ENCODE results near the gene UQCRQ.
"Not testable (repeated sequence)": the region's sequence is repeated elsewhere in the genome, so short reads cannot be mapped to it uniquely, and the experiment has no call there.

The UQCRQ gene

GRCh38 chr5:132840313-132840712 lies 26.1 kb upstream of the UQCRQ start:
- H3K4me3 ChIP-seq (ENCODE audit: low read length) = no peak overlapping the region
- H3K27me3 ChIP-seq (ENCODE audit: insufficient read depth, low read length) = peaks cover 27% of the 10 kb centered on the region
- H3K4me1 ChIP-seq (ENCODE audit: insufficient read depth, low read length) = peaks cover 5% of the 10 kb centered on the region
- H3K9me3 ChIP-seq (ENCODE audit: low read length) = no peaks in the 10 kb centered on the region
- H2AFZ ChIP-seq (ENCODE audit: low read depth, low read length) = no peak overlapping the region
- H3K36me3 ChIP-seq (ENCODE audit: insufficient read depth, low read length) = no peaks in the 10 kb centered on the region

- no peaks in the 10 kb centered on the region for H3K36me3 ChIP-seq (ENCODE audit: insufficient read depth, low read length)
- no peaks in the 10 kb centered on the region for H3K9me3 ChIP-seq (ENCODE audit: low read length)
- peaks cover 5% of the 10 kb centered on the region for H3K4me1 ChIP-seq (ENCODE audit: insufficient read depth, low read length)
- no peak overlapping the region for H2AFZ ChIP-seq (ENCODE audit: low read depth, low read length)
- no peak overlapping the region for H3K4me3 ChIP-seq (ENCODE audit: low read length)
- peaks cover 27% of the 10 kb centered on the region for H3K27me3 ChIP-seq (ENCODE audit: insufficient read depth, low read length)
Observed at GRCh38 chr5:132840896-132841295, 25.5 kb upstream of the UQCRQ start.

- Histone ChIP-seq H3K4me3 (ENCODE audit: low read length) (no peak overlapping the region), H2AFZ (ENCODE audit: low read depth, low read length) (no peak overlapping the region), H3K9me3 (ENCODE audit: low read length) (no peaks in the 10 kb centered on the region), H3K27me3 (ENCODE audit: insufficient read depth, low read length) (peaks cover 25% of the 10 kb centered on the region), H3K36me3 (ENCODE audit: insufficient read depth, low read length) (no peaks in the 10 kb centered on the region), H3K4me1 (ENCODE audit: insufficient read depth, low read length) (peaks cover 5% of the 10 kb centered on the region)
Observed at GRCh38 chr5:132841305-132841704, 25.1 kb upstream of the UQCRQ start.

GRCh38 chr5:132848270-132848669 lies 18.2 kb upstream of the UQCRQ start:
- Histone ChIP-seq H3K27me3 (ENCODE audit: insufficient read depth, low read length) (peaks cover 13% of the 10 kb centered on the region), H3K36me3 (ENCODE audit: insufficient read depth, low read length) (no peaks in the 10 kb centered on the region), H3K9me3 (ENCODE audit: low read length) (no peaks in the 10 kb centered on the region), H2AFZ (ENCODE audit: low read depth, low read length) (no peak overlapping the region), H3K4me3 (ENCODE audit: low read length) (no peak overlapping the region), H3K4me1 (ENCODE audit: insufficient read depth, low read length) (no peaks in the 10 kb centered on the region)

- H3K36me3 ChIP-seq (ENCODE audit: insufficient read depth, low read length) = no peaks in the 10 kb centered on the region
- no peaks in the 10 kb centered on the region for H3K4me1 ChIP-seq (ENCODE audit: insufficient read depth, low read length)
- H3K4me3 ChIP-seq (ENCODE audit: low read length) = no peak overlapping the region
- no peaks in the 10 kb centered on the region for H3K9me3 ChIP-seq (ENCODE audit: low read length)
- H2AFZ ChIP-seq (ENCODE audit: low read depth, low read length) = no peak overlapping the region
- H3K27me3 ChIP-seq (ENCODE audit: insufficient read depth, low read length) = peaks cover 13% of the 10 kb centered on the region
Observed at GRCh38 chr5:132849347-132849746, 17.1 kb upstream of the UQCRQ start.

- H3K27me3 ChIP-seq (ENCODE audit: insufficient read depth, low read length) = peaks cover 11% of the 10 kb centered on the region
- no peaks in the 10 kb centered on the region for H3K4me1 ChIP-seq (ENCODE audit: insufficient read depth, low read length)
- H3K9me3 ChIP-seq (ENCODE audit: low read length) = no peaks in the 10 kb centered on the region
- no peaks in the 10 kb centered on the region for H3K36me3 ChIP-seq (ENCODE audit: insufficient read depth, low read length)
- no peak overlapping the region for H3K4me3 ChIP-seq (ENCODE audit: low read length)
- H2AFZ ChIP-seq (ENCODE audit: low read depth, low read length) = no peak overlapping the region
Observed at GRCh38 chr5:132850066-132850465, 16.4 kb upstream of the UQCRQ start.

- Histone ChIP-seq H3K4me3 (ENCODE audit: low read length) (no peak overlapping the region), H3K4me1 (ENCODE audit: insufficient read depth, low read length) (no peaks in the 10 kb centered on the region), H3K36me3 (ENCODE audit: insufficient read depth, low read length) (no peaks in the 10 kb centered on the region), H3K27me3 (ENCODE audit: insufficient read depth, low read length) (peaks cover 11% of the 10 kb centered on the region), H2AFZ (ENCODE audit: low read depth, low read length) (no peak overlapping the region), H3K9me3 (ENCODE audit: low read length) (no peaks in the 10 kb centered on the region)
Observed at GRCh38 chr5:132853323-132853722, 13.1 kb upstream of the UQCRQ start.

- no peaks in the 10 kb centered on the region for H3K9me3 ChIP-seq (ENCODE audit: low read length)
- H3K4me3 ChIP-seq (ENCODE audit: low read length) = no peak overlapping the region
- H2AFZ ChIP-seq (ENCODE audit: low read depth, low read length) = no peak overlapping the region
- H3K36me3 ChIP-seq (ENCODE audit: insufficient read depth, low read length) = no peaks in the 10 kb centered on the region
- peaks cover 11% of the 10 kb centered on the region for H3K27me3 ChIP-seq (ENCODE audit: insufficient read depth, low read length)
- H3K4me1 ChIP-seq (ENCODE audit: insufficient read depth, low read length) = no peaks in the 10 kb centered on the region
Observed at GRCh38 chr5:132853790-132854189, 12.7 kb upstream of the UQCRQ start.

- Histone ChIP-seq H3K4me3 (ENCODE audit: low read length) (no peak overlapping the region), H3K27me3 (ENCODE audit: insufficient read depth, low read length) (peaks cover 6% of the 10 kb centered on the region), H3K4me1 (ENCODE audit: insufficient read depth, low read length) (no peaks in the 10 kb centered on the region), H3K9me3 (ENCODE audit: low read length) (no peaks in the 10 kb centered on the region), H2AFZ (ENCODE audit: low read depth, low read length) (no peak overlapping the region), H3K36me3 (ENCODE audit: insufficient read depth, low read length) (no peaks in the 10 kb centered on the region)
Observed at GRCh38 chr5:132854301-132854700, 12.1 kb upstream of the UQCRQ start.

- not testable (repeated sequence) for H2AFZ ChIP-seq (ENCODE audit: low read depth, low read length); H3K27me3 ChIP-seq (ENCODE audit: insufficient read depth, low read length); H3K4me3 ChIP-seq (ENCODE audit: low read length); H3K36me3 ChIP-seq (ENCODE audit: insufficient read depth, low read length); H3K9me3 ChIP-seq (ENCODE audit: low read length); H3K4me1 ChIP-seq (ENCODE audit: insufficient read depth, low read length)
Observed at GRCh38 chr5:132854992-132855391, 11.4 kb upstream of the UQCRQ start.

- Histone ChIP-seq H3K4me1 (ENCODE audit: insufficient read depth, low read length) (no peaks in the 10 kb centered on the region), H3K27me3 (ENCODE audit: insufficient read depth, low read length) (no peaks in the 10 kb centered on the region), H3K36me3 (ENCODE audit: insufficient read depth, low read length) (no peaks in the 10 kb centered on the region), H2AFZ (ENCODE audit: low read depth, low read length) (no peak overlapping the region), H3K9me3 (ENCODE audit: low read length) (no peaks in the 10 kb centered on the region), H3K4me3 (ENCODE audit: low read length) (no peak overlapping the region)
Observed at GRCh38 chr5:132856011-132856410, 10.4 kb upstream of the UQCRQ start.

- H2AFZ ChIP-seq (ENCODE audit: low read depth, low read length) = no peak overlapping the region
- H3K4me3 ChIP-seq (ENCODE audit: low read length) = no peak overlapping the region
- H3K9me3 ChIP-seq (ENCODE audit: low read length) = no peaks in the 10 kb centered on the region
- no peaks in the 10 kb centered on the region for H3K4me1 ChIP-seq (ENCODE audit: insufficient read depth, low read length)
- no peaks in the 10 kb centered on the region for H3K27me3 ChIP-seq (ENCODE audit: insufficient read depth, low read length)
- no peaks in the 10 kb centered on the region for H3K36me3 ChIP-seq (ENCODE audit: insufficient read depth, low read length)
Observed at GRCh38 chr5:132859889-132860437, 6.5 kb upstream of the UQCRQ start.

- Histone ChIP-seq H3K36me3 (ENCODE audit: insufficient read depth, low read length) (no peaks in the 10 kb centered on the region), H3K4me1 (ENCODE audit: insufficient read depth, low read length) (no peaks in the 10 kb centered on the region), H3K27me3 (ENCODE audit: insufficient read depth, low read length) (no peaks in the 10 kb centered on the region)
Observed at GRCh38 chr5:132860742-132861141, 5.7 kb upstream of the UQCRQ start.

GRCh38 chr5:132865668-132866341 lies 637 bp upstream of the UQCRQ start:
- peaks cover 8% of the 10 kb centered on the region for H3K4me1 ChIP-seq (ENCODE audit: insufficient read depth, low read length)
- peak overlapping the region; percentile 75 for H3K4me3 ChIP-seq (ENCODE audit: low read length)
- H3K36me3 ChIP-seq (ENCODE audit: insufficient read depth, low read length) = peaks cover 21% of the 10 kb centered on the region
- H2AFZ ChIP-seq (ENCODE audit: low read depth, low read length) = peak overlapping the region; percentile 47
- H3K9me3 ChIP-seq (ENCODE audit: low read length) = no peaks in the 10 kb centered on the region
- no peaks in the 10 kb centered on the region for H3K27me3 ChIP-seq (ENCODE audit: insufficient read depth, low read length)

More at GRCh38 chr5:132860742-132861141, 5.7 kb upstream of the UQCRQ start:
- Histone ChIP-seq H2AFZ (ENCODE audit: low read depth, low read length) (no peak overlapping the region), H3K4me3 (ENCODE audit: low read length) (no peak overlapping the region), H3K9me3 (ENCODE audit: low read length) (no peaks in the 10 kb centered on the region)

Data from neuron (in vitro differentiated cells).